Activated CD4-positive, alpha-beta memory T cell treated with anti-CD3 and anti-CD28 coated beads, Interleukin-2, amount 10 ng/mL, durations not matched to agents 7 days and 5 days (primary cell): ENCODE measurements around the gene EIPR1. TPM values are rescaled to one million over a fixed set of nuclear protein-coding genes. Genes with fewer than 3 reads are reported as not detected.

Experiments used
- CTCF ChIA-PET: fragments of 350-600 bp; sonication (Branson Sonifier 250); formaldehyde crosslinking; loops from one replicate; lab custom pipeline; 2021; ENCODE audit warnings: antibody characterized with exemption, inconsistent platforms; lab: Charles Lee
- POLR2A ChIA-PET: fragments of 350-600 bp; sonication (Branson Sonifier 250); formaldehyde crosslinking; loops from one replicate; lab custom pipeline; 2021; ENCODE audit warnings: antibody characterized with exemption; lab: Charles Lee
- DNase-seq: peaks from one replicate; pipeline ENCODE4 v3.0.0-alpha.2; 2020
- H3K27ac Mint-ChIP-seq: one replicate; pipeline ENCODE4 v1.8.0; 2021; ENCODE audit warnings: mild to moderate bottlenecking, mixed read lengths
- H3K27me3 Mint-ChIP-seq: one replicate; pipeline ENCODE4 v1.8.0; 2021; ENCODE audit warnings: mixed read lengths
- H3K36me3 Mint-ChIP-seq: one replicate; pipeline ENCODE4 v1.8.0; 2021; ENCODE audit warnings: low read depth, mixed read lengths
- H3K4me1 Mint-ChIP-seq: one replicate; pipeline ENCODE4 v1.8.0; 2021; ENCODE audit warnings: mixed read lengths
- H3K4me3 Mint-ChIP-seq: one replicate; pipeline ENCODE4 v1.8.0; 2021; ENCODE audit warnings: mild to moderate bottlenecking, mixed read lengths
- H3K9me3 Mint-ChIP-seq: one replicate; pipeline ENCODE4 v1.8.0; 2021; ENCODE audit warnings: mixed read lengths
- total RNA-seq, 2 experiments: library from RNA; stranded (reverse); gene quantifications; one replicate each; pipeline ENCODE4 v1.2.3, GENCODE V29; 2021

EIPR1 gene
- total RNA-seq, 2 experiments from 2014 or later = 34.3 to 36.1 TPM

DNA sequence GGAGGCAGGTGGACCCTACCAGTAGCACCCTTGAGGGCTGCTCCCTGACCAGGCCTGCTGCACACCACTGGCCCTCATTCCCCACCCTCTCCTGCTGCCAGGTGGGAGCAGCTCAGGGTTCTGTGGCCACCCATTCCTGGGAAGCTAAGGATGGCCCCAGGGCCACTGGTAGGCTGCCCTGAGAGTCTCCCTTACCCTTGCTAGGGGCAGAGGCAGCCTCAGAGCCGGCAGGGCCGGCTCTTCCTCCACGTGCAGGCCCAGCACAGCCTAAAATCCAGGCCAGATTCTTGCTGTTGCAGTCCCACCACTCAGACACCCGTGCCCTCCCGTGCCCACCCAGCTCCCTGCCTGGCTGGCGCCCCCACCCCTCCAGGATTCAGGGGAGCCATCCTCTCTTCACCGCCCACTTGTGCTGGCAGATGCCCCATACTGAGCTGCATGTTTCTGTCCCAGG is 199.0 kb downstream of the EIPR1 start:
- Mint-ChIP-seq H3K27ac (no peak overlapping the region), H3K9me3 (no peaks in the 10 kb centered on the region), H3K4me3 (no peak overlapping the region), H3K4me1 (no peaks in the 10 kb centered on the region), H3K36me3 (peaks cover 2% of the 10 kb centered on the region), H3K27me3 (no peaks in the 10 kb centered on the region)
- no peak for DNase-seq
- ChIA-PET CTCF (no interaction called here), POLR2A (no interaction called here)

DNA sequence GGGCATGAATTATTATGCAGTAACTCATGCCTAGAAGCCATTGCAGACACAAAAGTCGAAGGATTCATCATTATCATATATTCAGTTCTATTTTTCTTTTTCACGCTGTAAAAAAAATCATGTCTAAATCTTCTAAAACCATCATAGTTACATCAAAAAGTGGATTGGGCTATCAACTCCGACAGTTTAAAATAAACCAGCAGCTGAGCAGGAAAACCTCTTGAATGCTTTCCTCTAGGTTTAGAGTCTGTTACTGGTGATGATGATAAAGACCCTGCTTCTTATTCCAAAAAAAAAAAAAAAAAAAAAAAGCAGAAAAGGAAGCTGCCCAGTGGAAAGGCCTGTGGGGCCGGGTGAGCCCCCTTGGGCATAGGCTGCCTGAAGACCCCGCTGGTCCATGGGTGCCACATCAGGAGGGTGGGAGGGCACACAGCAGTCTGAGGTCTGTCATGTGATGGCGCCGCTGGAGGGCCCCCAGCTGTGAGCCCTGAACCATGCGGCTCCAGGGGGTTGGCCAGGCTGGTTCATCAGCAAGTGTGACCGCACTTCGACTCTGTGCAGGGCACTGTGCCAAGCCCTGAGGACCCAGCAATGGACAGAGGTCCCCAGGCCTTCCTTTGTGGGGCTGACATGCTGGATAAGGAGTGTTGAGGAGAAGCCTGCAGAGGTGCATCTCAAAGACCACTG is 199.6 kb downstream of the EIPR1 start:
- ChIA-PET POLR2A (no interaction called here), CTCF (no interaction called here)
- peaks cover 2% of the 10 kb centered on the region for H3K36me3 Mint-ChIP-seq
- no peaks in the 10 kb centered on the region for H3K27me3 Mint-ChIP-seq
- no peaks in the 10 kb centered on the region for H3K9me3 Mint-ChIP-seq
- no peak for DNase-seq
- H3K4me3 Mint-ChIP-seq = no peak overlapping the region
- H3K27ac Mint-ChIP-seq = no peak overlapping the region
- no peaks in the 10 kb centered on the region for H3K4me1 Mint-ChIP-seq

DNA sequence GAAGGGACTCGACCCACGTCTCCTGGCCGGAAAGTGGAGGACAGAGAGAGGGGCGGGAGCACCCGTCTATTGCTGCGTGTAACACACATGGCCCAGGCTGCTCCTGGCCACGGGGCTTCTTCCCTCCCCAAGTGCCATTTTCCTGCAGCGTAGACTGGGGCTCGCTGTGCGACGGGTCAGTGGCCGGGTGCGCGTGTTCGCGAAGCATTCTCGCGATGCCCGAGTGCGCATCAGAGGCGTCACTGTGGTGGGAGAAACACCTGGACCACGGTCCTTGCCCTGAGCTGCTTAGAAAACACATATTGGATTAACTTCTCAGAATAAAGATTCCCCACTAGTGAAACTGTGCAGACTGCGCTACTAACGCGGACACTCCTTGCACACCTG is 200.8 kb downstream of the EIPR1 start:
- H3K27me3 Mint-ChIP-seq = no peaks in the 10 kb centered on the region
- H3K27ac Mint-ChIP-seq = no peak overlapping the region
- no peaks in the 10 kb centered on the region for H3K9me3 Mint-ChIP-seq
- H3K36me3 Mint-ChIP-seq = peaks cover 2% of the 10 kb centered on the region
- POLR2A ChIA-PET = no interaction called here
- no peaks in the 10 kb centered on the region for H3K4me1 Mint-ChIP-seq
- no peak overlapping the region for H3K4me3 Mint-ChIP-seq
- CTCF ChIA-PET = no interaction called here
- DNase-seq = no peak

DNA sequence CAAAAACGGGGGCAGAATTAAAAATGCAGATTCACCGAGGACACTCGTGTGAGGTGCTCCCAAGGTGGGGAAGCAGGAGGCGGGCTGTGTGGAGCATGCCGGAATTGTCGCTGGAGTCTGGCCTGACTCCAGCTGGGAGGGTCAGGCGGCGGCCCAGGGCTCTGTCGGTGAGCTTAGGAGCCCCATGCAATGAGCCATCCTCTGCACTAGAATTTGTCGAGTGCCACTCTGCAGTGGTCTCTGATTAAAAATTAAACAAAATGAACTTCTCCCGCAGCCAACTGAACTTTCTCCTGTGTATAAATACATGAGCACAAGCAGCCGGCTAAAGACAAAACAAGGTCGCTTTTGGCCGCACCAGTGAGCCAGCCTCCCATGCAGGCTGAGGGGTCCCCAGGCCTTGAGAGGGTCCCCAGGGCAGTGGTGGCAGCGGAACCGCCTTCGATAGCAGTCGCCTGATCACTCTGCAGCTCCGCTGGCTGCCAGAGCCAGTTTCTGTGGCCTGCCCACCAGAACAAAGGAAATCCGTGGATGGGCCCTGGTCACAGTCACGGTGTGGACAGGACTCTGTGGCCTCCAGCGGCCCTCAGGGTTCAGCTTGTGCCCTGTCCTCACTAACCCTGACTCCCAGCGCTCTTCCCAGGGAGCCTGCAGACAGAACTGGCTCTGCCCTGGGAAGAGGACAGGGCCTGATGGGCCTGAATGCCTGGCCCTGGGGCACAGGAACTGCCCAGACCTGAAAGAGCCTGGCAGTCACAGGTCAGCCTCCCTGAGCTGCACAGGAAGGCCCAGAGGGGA is 201.3 kb downstream of the EIPR1 start:
- ChIA-PET CTCF (no interaction called here), POLR2A (no interaction called here)
- Mint-ChIP-seq H3K36me3 (peaks cover 5% of the 10 kb centered on the region), H3K27me3 (no peaks in the 10 kb centered on the region), H3K4me1 (no peaks in the 10 kb centered on the region), H3K27ac (no peak overlapping the region), H3K9me3 (no peaks in the 10 kb centered on the region), H3K4me3 (no peak overlapping the region)
- no peak for DNase-seq

DNA sequence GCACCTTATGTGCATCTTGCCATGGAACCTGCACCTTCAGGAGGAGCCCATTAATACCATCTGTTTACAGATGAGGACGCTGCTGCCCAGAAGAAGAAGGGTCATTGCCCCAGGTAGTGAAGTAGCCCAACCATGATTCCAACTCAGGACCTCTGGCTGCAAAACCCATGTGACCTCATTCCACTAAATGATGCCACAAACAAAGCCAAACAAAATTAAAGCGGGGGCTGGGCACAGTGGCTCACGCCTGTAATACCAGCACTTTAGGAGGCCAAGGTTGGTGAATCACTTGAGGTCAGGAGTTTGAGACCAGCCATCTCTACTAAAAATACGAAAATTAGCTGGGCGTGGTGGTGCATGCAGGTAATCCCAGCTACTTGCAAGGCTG is 202.1 kb downstream of the EIPR1 start:
- no peaks in the 10 kb centered on the region for H3K27me3 Mint-ChIP-seq

DNA sequence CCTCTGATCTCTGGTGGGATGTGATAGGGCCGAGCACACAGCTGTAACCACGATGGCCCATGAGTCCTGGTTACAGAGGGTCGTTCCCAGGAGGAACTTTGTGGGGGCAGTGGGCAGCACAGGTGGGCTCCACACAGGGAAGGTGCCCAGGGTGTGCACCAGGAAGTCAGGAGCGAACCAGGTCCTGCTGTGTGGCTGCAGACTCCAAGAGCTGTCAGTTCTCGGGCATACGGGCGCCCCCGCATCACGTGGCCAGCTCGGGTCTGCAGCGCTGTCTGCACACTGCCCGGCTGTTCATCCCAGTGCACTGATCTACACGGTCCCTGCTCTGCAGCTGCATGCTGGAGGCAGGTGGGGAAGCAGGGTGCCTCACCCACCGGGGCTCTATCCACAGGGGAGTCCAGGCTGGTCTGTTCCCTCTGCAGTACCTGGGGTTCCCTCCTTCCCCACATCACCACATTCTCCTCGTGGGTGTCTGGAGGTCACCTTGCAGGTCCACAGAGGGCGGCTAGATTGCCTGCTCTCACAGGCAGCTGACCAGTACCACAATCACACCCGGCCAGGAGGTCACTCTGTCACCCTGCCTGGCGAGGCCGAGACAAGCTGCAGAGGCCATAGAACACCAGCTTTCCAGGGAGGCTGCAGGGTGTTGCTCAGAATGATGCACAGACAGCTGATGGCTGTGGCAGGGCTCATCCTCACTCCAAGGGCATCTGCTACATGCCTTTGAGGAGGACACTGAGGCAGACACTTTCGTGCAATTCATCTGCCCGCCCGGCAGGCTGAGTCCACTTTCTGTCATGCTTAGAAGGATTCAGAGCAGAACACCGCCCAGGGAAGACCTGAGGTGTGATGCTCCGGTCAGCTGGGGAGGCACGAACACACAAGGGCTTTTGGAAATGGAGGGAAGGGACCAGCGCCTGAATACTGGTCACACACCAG is 202.7 kb downstream of the EIPR1 start:
- CTCF ChIA-PET = no interaction called here

More for the DNA sequence above, 202.1 kb downstream of the EIPR1 start:
- no peak overlapping the region for H3K27ac Mint-ChIP-seq
- H3K4me1 Mint-ChIP-seq = no peaks in the 10 kb centered on the region
- no peaks in the 10 kb centered on the region for H3K9me3 Mint-ChIP-seq
- CTCF ChIA-PET = no interaction called here
- no peak overlapping the region for H3K4me3 Mint-ChIP-seq
- H3K36me3 Mint-ChIP-seq = peaks cover 6% of the 10 kb centered on the region
- DNase-seq = no peak
- POLR2A ChIA-PET = no interaction called here

DNA sequence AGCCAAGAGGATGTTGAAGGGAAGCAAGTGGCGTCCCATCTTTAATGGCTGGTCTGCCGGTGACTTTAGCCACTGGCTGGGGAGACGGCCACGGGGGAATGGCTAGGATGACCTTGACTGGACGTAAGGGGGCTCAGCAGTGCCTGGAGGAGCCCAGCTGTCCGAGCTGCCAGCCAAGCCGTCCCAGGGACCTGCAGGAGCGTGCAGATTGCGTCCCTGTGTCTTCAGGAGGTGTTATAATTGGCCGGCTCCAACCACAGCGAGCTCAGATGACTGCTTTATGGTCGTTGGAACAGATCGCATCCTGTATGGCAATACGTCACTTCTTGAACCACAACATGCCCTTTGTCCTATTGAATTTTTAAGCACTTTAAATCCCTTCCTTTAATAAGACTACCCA is 204.6 kb downstream of the EIPR1 start:
- Mint-ChIP-seq H3K4me3 (no peak overlapping the region), H3K4me1 (no peaks in the 10 kb centered on the region), H3K9me3 (no peaks in the 10 kb centered on the region), H3K27me3 (no peaks in the 10 kb centered on the region), H3K36me3 (peaks cover 6% of the 10 kb centered on the region), H3K27ac (no peak overlapping the region)
- DNase-seq = no peak
- ChIA-PET POLR2A (no interaction called here), CTCF (no interaction called here)

More for the DNA sequence above, 202.7 kb downstream of the EIPR1 start:
- no peak overlapping the region for H3K27ac Mint-ChIP-seq
- no peaks in the 10 kb centered on the region for H3K9me3 Mint-ChIP-seq
- no peaks in the 10 kb centered on the region for H3K27me3 Mint-ChIP-seq
- peaks cover 6% of the 10 kb centered on the region for H3K36me3 Mint-ChIP-seq
- H3K4me1 Mint-ChIP-seq = no peaks in the 10 kb centered on the region
- POLR2A ChIA-PET = no interaction called here
- DNase-seq = no peak
- H3K4me3 Mint-ChIP-seq = no peak overlapping the region

DNA sequence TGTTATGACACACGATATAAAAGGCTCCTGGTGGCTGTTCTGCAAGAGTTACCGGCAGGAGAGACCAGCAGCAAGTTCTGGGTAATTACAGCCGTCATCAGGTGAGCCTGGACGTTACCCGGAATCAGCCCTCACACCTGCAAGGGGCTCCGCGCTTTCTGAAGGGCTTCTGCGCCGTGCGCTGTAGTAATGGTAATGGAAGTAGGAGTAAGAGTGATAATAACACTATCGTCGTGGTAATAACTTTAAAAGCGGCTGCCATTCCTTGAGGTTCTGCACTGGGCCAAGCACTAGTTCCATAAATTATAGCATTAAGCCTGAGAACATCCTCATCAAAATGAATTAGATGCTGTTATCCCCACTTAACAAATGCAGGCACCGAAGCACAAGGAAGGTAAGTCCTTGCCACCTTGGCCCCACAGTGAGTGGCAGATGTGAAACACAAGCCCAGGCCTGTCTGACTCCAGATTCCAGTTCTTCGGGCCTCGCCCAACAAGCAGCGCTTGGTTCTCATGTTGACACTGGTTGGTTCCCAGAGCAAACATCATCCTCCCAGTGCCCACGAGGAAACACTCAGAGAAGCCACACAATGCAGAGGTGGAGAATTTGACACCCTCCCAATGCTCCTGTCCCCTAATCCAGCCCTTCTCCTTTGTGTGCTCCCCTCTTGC is 205.2 kb downstream of the EIPR1 start:
- no peaks in the 10 kb centered on the region for H3K9me3 Mint-ChIP-seq
- CTCF ChIA-PET = no interaction called here
- no peak for DNase-seq
- H3K4me1 Mint-ChIP-seq = no peaks in the 10 kb centered on the region
- POLR2A ChIA-PET = no interaction called here
- no peak overlapping the region for H3K27ac Mint-ChIP-seq
- H3K4me3 Mint-ChIP-seq = no peak overlapping the region
- H3K36me3 Mint-ChIP-seq = peaks cover 6% of the 10 kb centered on the region
- no peaks in the 10 kb centered on the region for H3K27me3 Mint-ChIP-seq

DNA sequence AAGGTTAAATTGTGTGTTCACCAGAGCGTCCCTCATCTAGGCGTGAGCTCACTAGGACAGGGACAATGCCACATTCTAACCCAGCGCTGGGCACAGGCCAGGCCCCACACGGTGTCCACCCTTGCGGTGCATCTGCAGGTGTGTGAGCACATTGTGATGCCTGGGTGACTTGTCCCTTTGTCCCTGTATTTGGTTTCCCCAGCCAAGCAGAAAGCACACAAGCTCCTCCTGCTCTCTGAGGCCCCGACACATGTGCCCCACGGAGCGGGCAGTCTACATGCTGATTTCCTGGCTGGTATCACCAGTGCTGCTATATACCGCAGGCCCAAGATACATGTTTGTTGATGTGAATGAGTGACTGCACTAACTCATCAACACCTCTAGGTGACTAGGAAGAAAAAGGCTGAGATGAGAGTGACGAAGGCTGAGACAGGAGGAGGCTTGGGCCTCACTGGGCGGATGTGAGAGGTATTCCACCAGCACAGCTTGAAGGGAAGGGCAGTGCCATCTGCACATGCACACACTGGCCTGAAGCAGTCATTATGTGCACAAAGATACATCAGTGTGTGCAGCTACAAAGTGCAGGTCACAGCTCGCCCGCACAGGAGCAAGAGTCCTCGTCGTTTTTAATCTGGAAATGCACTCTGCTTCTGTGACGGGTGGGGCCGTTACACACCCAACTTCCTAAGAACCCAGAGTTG is 205.9 kb downstream of the EIPR1 start:
- Mint-ChIP-seq H3K9me3 (no peaks in the 10 kb centered on the region), H3K36me3 (peaks cover 6% of the 10 kb centered on the region), H3K4me1 (no peaks in the 10 kb centered on the region), H3K27ac (no peak overlapping the region), H3K4me3 (no peak overlapping the region), H3K27me3 (no peaks in the 10 kb centered on the region)
- ChIA-PET POLR2A (no interaction called here), CTCF (no interaction called here)
- DNase-seq = no peak

DNA sequence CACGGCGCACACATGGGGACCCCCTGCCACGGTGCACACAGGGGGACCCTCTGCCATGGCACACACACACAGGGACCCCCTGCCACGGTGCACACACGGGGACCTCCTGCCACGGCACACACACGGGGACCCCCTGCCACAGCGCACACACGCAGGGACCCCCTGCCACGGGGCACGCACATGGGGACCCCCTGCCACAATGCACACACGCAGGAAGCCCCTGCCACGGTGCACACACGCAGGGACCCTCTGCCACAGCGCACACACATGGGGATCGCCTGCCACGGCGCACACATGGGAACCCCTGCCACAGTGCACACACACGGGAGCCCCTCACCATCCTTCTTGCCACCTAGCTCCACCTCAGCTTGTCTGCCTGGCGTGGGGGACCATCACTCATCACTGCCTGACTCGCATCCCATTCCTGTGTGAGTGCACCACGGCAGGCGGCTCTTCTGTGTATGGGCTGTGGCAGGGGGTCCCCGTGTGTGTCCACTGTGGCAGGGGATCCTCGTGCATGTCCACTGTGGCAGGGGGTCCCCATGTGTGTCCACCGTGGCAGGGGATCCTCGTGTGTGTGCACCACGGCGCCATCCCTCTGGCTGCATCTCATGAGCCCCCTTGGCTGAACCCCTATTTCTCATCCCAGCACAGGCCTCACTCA is 206.7 kb downstream of the EIPR1 start:
- H3K36me3 Mint-ChIP-seq = peaks cover 9% of the 10 kb centered on the region
- no peaks in the 10 kb centered on the region for H3K9me3 Mint-ChIP-seq
- H3K27ac Mint-ChIP-seq = no peak overlapping the region
- H3K4me1 Mint-ChIP-seq = no peaks in the 10 kb centered on the region
- ChIA-PET POLR2A (no interaction called here), CTCF (no interaction called here)
- H3K4me3 Mint-ChIP-seq = no peak overlapping the region
- DNase-seq = no peak
- no peaks in the 10 kb centered on the region for H3K27me3 Mint-ChIP-seq

DNA sequence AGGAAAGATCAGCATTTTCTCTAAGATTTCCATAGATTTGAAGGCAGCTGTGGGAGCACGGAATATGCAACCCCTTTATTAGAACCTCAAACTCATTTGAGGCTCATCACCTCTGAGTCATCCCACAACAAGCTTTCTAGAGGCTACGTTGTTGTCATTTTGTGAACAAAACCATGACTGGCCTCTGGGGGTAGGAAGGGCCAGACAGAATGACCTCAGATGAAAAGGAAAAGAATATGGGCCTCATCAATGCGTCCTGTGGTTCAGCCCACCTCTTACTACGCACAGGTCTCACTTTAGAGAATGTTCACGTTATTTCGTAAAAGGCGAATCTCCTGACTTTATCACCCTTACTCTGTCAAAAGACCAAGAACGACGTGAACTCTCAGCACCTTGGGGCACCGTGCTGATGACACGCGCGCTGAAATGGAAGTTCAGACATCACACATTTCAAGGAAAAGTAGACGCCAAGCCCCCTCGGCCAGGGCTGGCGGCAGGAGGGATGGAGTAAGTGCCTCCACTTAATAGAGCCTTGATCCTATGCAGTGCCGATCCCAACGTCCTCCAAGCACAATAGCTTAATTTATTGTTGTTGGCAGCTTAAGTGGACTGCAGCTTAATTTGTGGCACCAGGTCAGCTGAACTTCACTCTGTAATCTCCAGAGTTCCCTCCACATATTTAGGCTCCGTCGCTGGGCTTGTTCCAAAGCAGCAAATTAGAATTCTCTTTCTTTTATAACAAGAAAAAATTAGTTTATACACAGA is 208.3 kb downstream of the EIPR1 start:
- H3K27ac Mint-ChIP-seq = no peak overlapping the region
- ChIA-PET CTCF (no interaction called here), POLR2A (no interaction called here)
- no peaks in the 10 kb centered on the region for H3K4me1 Mint-ChIP-seq
- H3K27me3 Mint-ChIP-seq = no peaks in the 10 kb centered on the region
- H3K4me3 Mint-ChIP-seq = no peak overlapping the region
- H3K36me3 Mint-ChIP-seq = peaks cover 9% of the 10 kb centered on the region
- H3K9me3 Mint-ChIP-seq = peaks cover 7% of the 10 kb centered on the region
- no peak for DNase-seq
